Fibroblast of pulmonary artery (primary cell): ENCODE results near the gene ANG.
"Not testable (repeated sequence)": the region's sequence is repeated elsewhere in the genome, so short reads cannot be mapped to it uniquely, and the experiment has no call there.

ENCODE experiments used
- DNase-seq: peaks from one replicate; pipeline ENCODE4 v3.0.0-alpha.2; 2010; ENCODE audit warnings: low read depth
- H3K4me3 ChIP-seq: replicated peaks from 2 replicates; pipeline ENCODE4 v1.5.1; 2011; ENCODE audit warnings: low read depth, mild to moderate bottlenecking, control low read depth, low read length, moderate library complexity
- CTCF ChIP-seq: IDR thresholded peaks from 2 replicates; pipeline ENCODE4 v1.5.1; 2011; ENCODE audit warnings: mild to moderate bottlenecking, control low read depth, low read length, inconsistent platforms; ENCODE audit errors: missing control alignments

Gene ANG

GRCh38 chr14:20714593-20715250 lies 26.2 kb downstream of the ANG start:
- TF ChIP-seq CTCF, result no peak
- DNase-seq, result peak; percentile 84
- no peak overlapping the region for H3K4me3 ChIP-seq

GRCh38 chr14:20719777-20720176 lies 31.2 kb downstream of the ANG start:
- TF ChIP-seq CTCF, result no peak
- DNase-seq, result no peak
- no peak overlapping the region for H3K4me3 ChIP-seq

GRCh38 chr14:20720741-20721140 lies 32.2 kb downstream of the ANG start:
- DNase-seq, result no peak
- TF ChIP-seq CTCF, result no peak
- no peak overlapping the region for H3K4me3 ChIP-seq

GRCh38 chr14:20722016-20722415 lies 33.5 kb downstream of the ANG start:
- TF ChIP-seq CTCF, result no peak
- no peak overlapping the region for H3K4me3 ChIP-seq
- DNase-seq, result no peak

- no peak for TF ChIP-seq CTCF
- no peak overlapping the region for H3K4me3 ChIP-seq
- no peak for DNase-seq
Observed at GRCh38 chr14:20723488-20723887, 34.9 kb downstream of the ANG start.

GRCh38 chr14:20726121-20726520 lies 37.6 kb downstream of the ANG start:
- not testable (repeated sequence) for DNase-seq, H3K4me3 ChIP-seq

- no peak for DNase-seq
- H3K4me3 ChIP-seq, result no peak overlapping the region
- no peak for TF ChIP-seq CTCF
Observed at GRCh38 chr14:20726531-20726930, 38.0 kb downstream of the ANG start.

GRCh38 chr14:20730891-20731290 lies 42.3 kb downstream of the ANG start:
- H3K4me3 ChIP-seq, result no peak overlapping the region
- DNase-seq, result no peak
- no peak for TF ChIP-seq CTCF
